GM12892 (cell line): ENCODE measurements around the gene ZNF366.

Experiments
- POLR2A ChIP-seq: IDR thresholded peaks from 2 replicates; pipeline ENCODE4 v1.6.1; 2011; ENCODE audit warnings: low read depth, low read length, control low read depth
- POLR2AphosphoS5 ChIP-seq: IDR thresholded peaks from 2 replicates; pipeline ENCODE4 v1.6.1; 2011; ENCODE audit warnings: low read depth, low read length, control low read depth

- TF ChIP-seq POLR2A (no peak), POLR2AphosphoS5 (no peak)
These were observed 51.7 kb downstream of the ZNF366 start for GRCh38 chr5:72455476-72455875.
